Ovary (tissue), 3 donors: ENCODE results near the gene KLF13.

Experiments used
- CTCF ChIP-seq, 3 donors: fragments of 450-650 bp in 2 of 3; fragments of 200-600 bp in 1 of 3; IDR thresholded peaks; one replicate each; pipeline versions ENCODE4 v1.5.1 to v1.8.0; 2016 to 2022; ENCODE audit warnings: antibody characterized with exemption in 3 of 3, mild to moderate bottlenecking in 1 of 3
- EP300 ChIP-seq: sonication (generic); formaldehyde crosslinking; IDR thresholded peaks from one replicate; pipeline ENCODE4 v1.6.1; 2017; ENCODE audit warnings: antibody characterized with exemption
- POLR2A ChIP-seq: fragments of 450-650 bp; IDR thresholded peaks from one replicate; pipeline ENCODE4 v1.6.1; 2017; ENCODE audit warnings: antibody characterized with exemption, mild to moderate bottlenecking, moderate library complexity
- donor health status: DM: no; HTN: no; CAD: no.

DNA sequence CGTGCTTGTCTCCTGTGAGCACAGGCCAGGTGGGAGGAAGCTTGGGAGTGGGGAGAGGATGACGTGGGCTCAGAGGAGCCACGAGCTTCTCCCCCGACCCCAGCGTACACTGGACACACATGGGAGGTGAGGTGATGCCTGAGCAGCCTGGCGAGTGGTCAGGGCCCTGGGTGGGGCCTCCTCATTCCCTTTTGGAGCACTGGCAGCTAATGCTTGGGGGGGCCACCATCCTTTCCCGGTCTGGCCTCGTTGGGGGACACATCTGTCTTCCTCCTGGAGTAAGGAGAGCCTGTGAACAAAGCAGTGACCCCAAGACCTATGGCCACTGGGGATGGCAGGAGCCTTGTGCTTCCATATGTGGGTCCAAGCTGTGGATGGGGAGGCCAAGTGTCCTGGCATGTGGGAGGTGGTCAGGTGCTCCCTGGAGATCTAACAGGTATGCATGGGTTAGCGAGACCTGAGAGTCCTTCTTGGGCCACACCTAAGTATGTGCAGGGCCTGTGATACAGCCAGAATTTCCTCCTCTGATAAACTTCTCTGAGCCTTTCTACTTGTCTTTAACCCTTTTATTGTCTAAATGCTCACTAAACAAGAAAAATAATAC is 9.5 kb downstream of the KLF13 start:
- TF ChIP-seq CTCF (IDR thresholded peaks at IDR 0.05) (no peak), POLR2A (no peak), EP300 (no peak)
